MCF 10A (cell line): Measurements from ENCODE around the gene ARMC9. TPM values are rescaled to one million over a fixed set of nuclear protein-coding genes. Genes with fewer than 3 reads are reported as not detected.
A peak's percentile ranks its signal among the peaks of the same experiment; 100 is the strongest.

Source experiments
- BruUV-seq: library from RNA; stranded (reverse); fragments of 400-500 nt; replicated peaks from 2 replicates; lab custom pipeline; 2021; lab: Mats Ljungman, UMichigan
- CTCF ChIA-PET: fragments of 300-600 bp; sonication (Branson Sonifier 250); formaldehyde crosslinking; extraction: SDS; loops from one replicate; lab custom pipeline; 2021; ENCODE audit warnings: antibody characterized with exemption, inconsistent platforms; lab: Yijun Ruan, JAX
- POLR2A ChIA-PET: fragments of 300-600, 350-650 bp; sonication (Branson Sonifier 250); formaldehyde crosslinking; extraction: SDS; loops from one replicate; lab custom pipeline; 2020; ENCODE audit warnings: antibody characterized with exemption, inconsistent platforms; lab: Yijun Ruan, JAX
- DNase-seq: peaks from one replicate; pipeline ENCODE4 v3.0.0-alpha.2; 2018; ENCODE audit not compliant: unreplicated experiment
- H3K27ac Mint-ChIP-seq: one replicate; pipeline ENCODE4 v1.8.0; 2022; ENCODE audit warnings: mild to moderate bottlenecking, low read depth, mixed read lengths; ENCODE audit not compliant: unreplicated experiment
- H3K27me3 Mint-ChIP-seq: one replicate; pipeline ENCODE4 v1.8.0; 2022; ENCODE audit warnings: mixed read lengths; ENCODE audit not compliant: insufficient read depth, unreplicated experiment
- H3K36me3 Mint-ChIP-seq: one replicate; pipeline ENCODE4 v1.8.0; 2022; ENCODE audit warnings: mild to moderate bottlenecking, moderate library complexity, mixed read lengths; ENCODE audit not compliant: insufficient read depth, unreplicated experiment
- H3K4me1 Mint-ChIP-seq: one replicate; pipeline ENCODE4 v1.8.0; 2022; ENCODE audit warnings: mixed read lengths; ENCODE audit not compliant: insufficient read depth, unreplicated experiment
- H3K4me3 Mint-ChIP-seq: one replicate; pipeline ENCODE4 v1.8.0; 2022; ENCODE audit warnings: mild to moderate bottlenecking, moderate library complexity, mixed read lengths; ENCODE audit not compliant: unreplicated experiment
- H3K9me3 Mint-ChIP-seq: one replicate; pipeline ENCODE4 v1.8.0; 2022; ENCODE audit warnings: mixed read lengths; ENCODE audit not compliant: unreplicated experiment
- CTCF ChIP-seq: fragments of 200-600 bp; IDR thresholded peaks from one replicate; pipeline ENCODE4 v1.8.0; 2022; ENCODE audit warnings: antibody characterized with exemption, mild to moderate bottlenecking; ENCODE audit not compliant: unreplicated experiment
- intact Hi-C: fragments of 100-400 bp; cut with micrococcal nuclease; formaldehyde crosslinking; loops from 2 replicates; pipeline ENCODE4 v1.14.1; 2022
- total RNA-seq: library from RNA; stranded (reverse); gene quantifications from 2 replicates; pipeline ENCODE4 v1.2.3, GENCODE V29; 2022

The ARMC9 gene
- total RNA-seq, 1 experiment from 2014 or later = 16.5 TPM

- peaks cover 12% of the 10 kb centered on the region for H3K4me1 Mint-ChIP-seq
- H3K9me3 Mint-ChIP-seq = no peaks in the 10 kb centered on the region
- ChIA-PET POLR2A (no interaction called here), CTCF (interaction anchor here (0.6 kb wide), 1 partner anchor 293 kb away, joined by 3 read pairs; no protein-coding TSS in a partner anchor)
- no peak overlapping the region for H3K4me3 Mint-ChIP-seq
- no peak overlapping the region for H3K27ac Mint-ChIP-seq
- intact Hi-C loops = no loop called here
- H3K36me3 Mint-ChIP-seq = peaks cover 54% of the 10 kb centered on the region
- TF ChIP-seq CTCF = no peak
- H3K27me3 Mint-ChIP-seq = no peaks in the 10 kb centered on the region
- BruUV-seq = no TSS peak
- DNase-seq = no peak
Measured at GRCh38 chr2:231160701-231161100, 37.7 kb upstream of the ARMC9 start.

GRCh38 chr2:231161252-231161839 is 37.1 kb upstream of the ARMC9 start:
- peaks cover 60% of the 10 kb centered on the region for H3K36me3 Mint-ChIP-seq
- peak overlapping the region; percentile 90 for H3K27ac Mint-ChIP-seq
- intact Hi-C loops = no loop called here
- TF ChIP-seq CTCF = no peak
- POLR2A ChIA-PET = interaction anchor here (0.5 to 0.6 kb wide), 2 partner anchors 31 to 327 kb away, joined by 3 read pairs; no protein-coding TSS in a partner anchor
- no peaks in the 10 kb centered on the region for H3K27me3 Mint-ChIP-seq
- H3K9me3 Mint-ChIP-seq = no peaks in the 10 kb centered on the region
- BruUV-seq = no TSS peak
- DNase-seq = no peak
- H3K4me1 Mint-ChIP-seq = peaks cover 12% of the 10 kb centered on the region
- CTCF ChIA-PET = interaction anchor here (0.6 to 1.2 kb wide), 2 partner anchors 11 to 293 kb away, joined by 3 to 4 read pairs; no protein-coding TSS in a partner anchor
- H3K4me3 Mint-ChIP-seq = no peak overlapping the region

- CTCF ChIA-PET = interaction anchor here (0.6 to 1.2 kb wide), 2 partner anchors 10 to 256 kb away, joined by 4 read pairs; no protein-coding TSS in a partner anchor
- intact Hi-C loops = no loop called here
- H3K27ac Mint-ChIP-seq = peak overlapping the region; percentile 90
- POLR2A ChIA-PET = interaction anchor here (0.5 to 1.2 kb wide), 4 partner anchors 24 to 1171 kb away, joined by 3 to 4 read pairs (median 3); no protein-coding TSS in a partner anchor
- H3K4me3 Mint-ChIP-seq = no peak overlapping the region
- no peak for TF ChIP-seq CTCF
- peaks cover 12% of the 10 kb centered on the region for H3K4me1 Mint-ChIP-seq
- H3K9me3 Mint-ChIP-seq = no peaks in the 10 kb centered on the region
- H3K36me3 Mint-ChIP-seq = peaks cover 66% of the 10 kb centered on the region
- BruUV-seq = no TSS peak
- no peaks in the 10 kb centered on the region for H3K27me3 Mint-ChIP-seq
- DNase-seq = peak; percentile 54
Measured at GRCh38 chr2:231161877-231162329, 36.5 kb upstream of the ARMC9 start.

GRCh38 chr2:231163011-231163410 is 35.4 kb upstream of the ARMC9 start:
- no peak for DNase-seq
- H3K27me3 Mint-ChIP-seq = no peaks in the 10 kb centered on the region
- peaks cover 12% of the 10 kb centered on the region for H3K4me1 Mint-ChIP-seq
- BruUV-seq = no TSS peak
- H3K36me3 Mint-ChIP-seq = peaks cover 74% of the 10 kb centered on the region
- intact Hi-C loops = no loop called here
- POLR2A ChIA-PET = interaction anchor here (1.2 kb wide), 1 partner anchor 23 kb away, joined by 3 read pairs; no protein-coding TSS in a partner anchor
- no peak for TF ChIP-seq CTCF
- H3K9me3 Mint-ChIP-seq = no peaks in the 10 kb centered on the region
- H3K4me3 Mint-ChIP-seq = no peak overlapping the region
- peak overlapping the region; percentile 90 for H3K27ac Mint-ChIP-seq
- CTCF ChIA-PET = interaction anchor here (0.7 kb wide), 1 partner anchor 1150 kb away, joined by 3 read pairs; no protein-coding TSS in a partner anchor
